OCI-LY1 (cell line): Measurements from ENCODE around the gene HS3ST4.

Experiments
- H2AFZ ChIP-seq: fragments of 200-600 bp; sonication (generic), shearing (Covaris generic); 2 replicates; pipeline ENCODE4 v1.6.0; 2014; ENCODE audit warnings: antibody characterized with exemption, mild to moderate bottlenecking, low read length
- H3F3A ChIP-seq: fragments of 200-600 bp; sonication (generic), shearing (Covaris generic); 2 replicates; pipeline ENCODE4 v1.6.0; 2014; ENCODE audit warnings: mild to moderate bottlenecking, antibody characterized with exemption, low read length, moderate library complexity; ENCODE audit not compliant: insufficient read depth
- H3K27ac ChIP-seq: fragments of 200-600 bp; sonication (generic); 2 replicates; pipeline ENCODE4 v1.5.1; 2014; ENCODE audit warnings: low read length, mixed run types, mild to moderate bottlenecking, low read depth; ENCODE audit not compliant: poor library complexity, severe bottlenecking
- H3K27me3 ChIP-seq: fragments of 200-600 bp; sonication (generic); 2 replicates; pipeline ENCODE4 v1.6.0; 2014; ENCODE audit warnings: antibody characterized with exemption, mild to moderate bottlenecking, low read length, moderate library complexity; ENCODE audit not compliant: insufficient read depth
- H3K36me3 ChIP-seq: fragments of 200-600 bp; sonication (generic); 2 replicates; pipeline ENCODE4 v1.6.1; 2014; ENCODE audit warnings: mild to moderate bottlenecking, antibody characterized with exemption, low read length, moderate library complexity, mixed read lengths; ENCODE audit not compliant: insufficient read depth
- H3K4me1 ChIP-seq: fragments of 200-600 bp; sonication (generic); 2 replicates; pipeline ENCODE4 v1.5.1; 2014; ENCODE audit warnings: mild to moderate bottlenecking, low read length, moderate library complexity; ENCODE audit not compliant: insufficient read depth, severe bottlenecking
- H3K4me2 ChIP-seq: fragments of 200-600 bp; sonication (generic), shearing (Covaris generic); 2 replicates; pipeline ENCODE4 v1.6.1; 2014; ENCODE audit warnings: low read length
- H3K4me3 ChIP-seq: fragments of 200-600 bp; sonication (generic); 2 replicates; pipeline ENCODE4 v1.5.1; 2014; ENCODE audit warnings: low read length, low read depth, mild to moderate bottlenecking, mixed read lengths; ENCODE audit not compliant: poor library complexity, severe bottlenecking
- H3K79me2 ChIP-seq: fragments of 200-600 bp; shearing (Covaris generic); 2 replicates; pipeline ENCODE4 v1.6.1; 2016; ENCODE audit warnings: mixed run types, low read length, mixed read lengths; ENCODE audit not compliant: insufficient read depth
- H3K9ac ChIP-seq: fragments of 200-600 bp; sonication (generic), shearing (Covaris generic); 2 replicates; pipeline ENCODE4 v1.6.1; 2014; ENCODE audit warnings: mild to moderate bottlenecking, low read length, mixed read lengths
- H3K9me2 ChIP-seq: fragments of 200-600 bp; sonication (generic), shearing (Covaris generic); 2 replicates; pipeline ENCODE4 v1.6.1; 2014; ENCODE audit warnings: low read depth, mild to moderate bottlenecking, low read length, mixed read lengths
- H3K9me3 ChIP-seq: fragments of 200-600 bp; shearing (Covaris generic); 2 replicates; pipeline ENCODE4 v1.6.1; 2014; ENCODE audit warnings: low read length, mixed read lengths
- H4K20me1 ChIP-seq: fragments of 200-600 bp; sonication (generic), shearing (Covaris generic); 2 replicates; pipeline ENCODE4 v1.6.0; 2016; ENCODE audit warnings: mild to moderate bottlenecking, low read length; ENCODE audit not compliant: insufficient read depth
- EZH2 ChIP-seq: fragments of 200-600 bp; sonication (generic), shearing (Covaris generic); IDR thresholded peaks from 2 replicates; pipeline ENCODE4 v1.8.0; 2017; ENCODE audit warnings: borderline replicate concordance, mixed run types, mild to moderate bottlenecking, antibody characterized with exemption, low read length, moderate library complexity, mixed read lengths
- TF ChIP-seq, protein P1 (sequence below): fragments of 200-600 bp; sonication (generic), shearing (Covaris generic); IDR thresholded peaks from 2 replicates; pipeline ENCODE4 v1.5.1; 2017; ENCODE audit warnings: mild to moderate bottlenecking, antibody characterized with exemption, low read length, moderate library complexity, mixed read lengths

Gene HS3ST4

DNA sequence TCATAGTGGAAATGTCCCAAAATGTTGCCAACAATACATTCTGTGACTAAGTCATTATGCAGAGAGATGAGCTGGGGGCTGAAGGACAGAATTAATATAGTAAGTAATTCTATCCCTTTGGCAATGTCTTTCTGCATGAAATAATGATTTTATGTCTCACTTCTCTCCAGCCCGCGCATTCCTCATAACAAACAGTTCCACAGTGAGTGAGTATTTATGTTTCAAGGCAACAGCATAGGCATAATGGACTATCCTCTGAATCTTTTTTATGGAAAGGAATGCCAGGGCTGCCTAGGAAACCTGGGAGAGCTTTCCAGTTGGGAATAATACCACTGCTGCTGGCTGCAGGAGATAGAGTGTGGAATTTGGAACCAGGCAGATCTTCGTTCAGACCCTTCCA lies 477.7 kb downstream of the HS3ST4 start:
- no peaks in the 10 kb centered on the region for H3K4me1 ChIP-seq
- no peaks in the 10 kb centered on the region for H4K20me1 ChIP-seq
- no peaks in the 10 kb centered on the region for H3K27me3 ChIP-seq
- no peaks in the 10 kb centered on the region for H3K36me3 ChIP-seq
- H3K4me2 ChIP-seq = no peak overlapping the region
- no peaks in the 10 kb centered on the region for H3K79me2 ChIP-seq
- no peaks in the 10 kb centered on the region for H3K9me3 ChIP-seq
- H3K9ac ChIP-seq = no peak overlapping the region
- no peak overlapping the region for H3K27ac ChIP-seq
- no peak overlapping the region for H2AFZ ChIP-seq
- no peak overlapping the region for H3K4me3 ChIP-seq
- H3F3A ChIP-seq = no peaks in the 10 kb centered on the region
- no peaks in the 10 kb centered on the region for H3K9me2 ChIP-seq
- no peak for TF ChIP-seq EZH2

DNA sequence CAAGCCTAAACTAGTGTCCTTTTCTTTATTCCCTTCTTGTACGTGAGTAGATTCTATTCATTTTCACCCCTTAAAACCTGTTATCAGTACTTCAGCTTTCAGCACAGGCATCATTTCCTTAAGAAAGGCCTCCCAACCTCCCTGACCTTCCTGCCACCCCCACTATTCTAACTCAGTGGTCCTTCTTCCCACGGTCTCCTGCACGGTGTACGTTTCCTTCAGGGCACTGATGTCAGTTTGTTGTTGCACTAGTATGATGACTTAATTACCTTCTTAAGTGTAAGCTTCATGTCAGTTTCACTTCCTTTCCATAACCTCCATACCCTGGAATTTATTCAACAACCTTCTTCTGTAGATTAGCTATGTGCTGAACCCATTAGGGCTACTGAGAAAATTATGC lies 484.2 kb downstream of the HS3ST4 start:
- H3K79me2 ChIP-seq = no peaks in the 10 kb centered on the region
- H3K4me1 ChIP-seq = no peaks in the 10 kb centered on the region
- H4K20me1 ChIP-seq = no peaks in the 10 kb centered on the region
- no peaks in the 10 kb centered on the region for H3K36me3 ChIP-seq
- no peaks in the 10 kb centered on the region for H3K9me2 ChIP-seq
- no peak overlapping the region for H3K4me3 ChIP-seq
- no peak overlapping the region for H3K9ac ChIP-seq
- H2AFZ ChIP-seq = no peak overlapping the region
- no peaks in the 10 kb centered on the region for H3K27me3 ChIP-seq
- no peaks in the 10 kb centered on the region for H3K9me3 ChIP-seq
- no peak overlapping the region for H3K27ac ChIP-seq
- H3K4me2 ChIP-seq = no peak overlapping the region
- no peak for TF ChIP-seq EZH2
- H3F3A ChIP-seq = no peaks in the 10 kb centered on the region

GRCh38 chr16:26177438-26177837 lies 485.7 kb downstream of the HS3ST4 start:
- Histone ChIP-seq H3K9me3 (no peaks in the 10 kb centered on the region), H4K20me1 (no peaks in the 10 kb centered on the region), H3K4me1 (no peaks in the 10 kb centered on the region), H3K4me2 (no peak overlapping the region), H3K27me3 (no peaks in the 10 kb centered on the region), H3K9me2 (no peaks in the 10 kb centered on the region), H3K4me3 (no peak overlapping the region), H3K27ac (no peak overlapping the region), H2AFZ (no peak overlapping the region), H3K36me3 (no peaks in the 10 kb centered on the region), H3F3A (no peaks in the 10 kb centered on the region), H3K9ac (no peak overlapping the region), H3K79me2 (no peaks in the 10 kb centered on the region)
- TF ChIP-seq, protein P1, sequence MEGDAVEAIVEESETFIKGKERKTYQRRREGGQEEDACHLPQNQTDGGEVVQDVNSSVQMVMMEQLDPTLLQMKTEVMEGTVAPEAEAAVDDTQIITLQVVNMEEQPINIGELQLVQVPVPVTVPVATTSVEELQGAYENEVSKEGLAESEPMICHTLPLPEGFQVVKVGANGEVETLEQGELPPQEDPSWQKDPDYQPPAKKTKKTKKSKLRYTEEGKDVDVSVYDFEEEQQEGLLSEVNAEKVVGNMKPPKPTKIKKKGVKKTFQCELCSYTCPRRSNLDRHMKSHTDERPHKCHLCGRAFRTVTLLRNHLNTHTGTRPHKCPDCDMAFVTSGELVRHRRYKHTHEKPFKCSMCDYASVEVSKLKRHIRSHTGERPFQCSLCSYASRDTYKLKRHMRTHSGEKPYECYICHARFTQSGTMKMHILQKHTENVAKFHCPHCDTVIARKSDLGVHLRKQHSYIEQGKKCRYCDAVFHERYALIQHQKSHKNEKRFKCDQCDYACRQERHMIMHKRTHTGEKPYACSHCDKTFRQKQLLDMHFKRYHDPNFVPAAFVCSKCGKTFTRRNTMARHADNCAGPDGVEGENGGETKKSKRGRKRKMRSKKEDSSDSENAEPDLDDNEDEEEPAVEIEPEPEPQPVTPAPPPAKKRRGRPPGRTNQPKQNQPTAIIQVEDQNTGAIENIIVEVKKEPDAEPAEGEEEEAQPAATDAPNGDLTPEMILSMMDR = no peak
- no peak for TF ChIP-seq EZH2

- Histone ChIP-seq H3K4me1 (no peaks in the 10 kb centered on the region), H3F3A (no peaks in the 10 kb centered on the region), H3K27ac (no peak overlapping the region), H3K4me3 (no peak overlapping the region), H3K79me2 (no peaks in the 10 kb centered on the region), H2AFZ (no peak overlapping the region), H3K27me3 (no peaks in the 10 kb centered on the region), H3K4me2 (no peak overlapping the region), H3K9me3 (no peaks in the 10 kb centered on the region), H3K9me2 (no peaks in the 10 kb centered on the region), H4K20me1 (no peaks in the 10 kb centered on the region), H3K36me3 (no peaks in the 10 kb centered on the region), H3K9ac (no peak overlapping the region)
- TF ChIP-seq EZH2 = no peak
- TF ChIP-seq, protein P1 = no peak
Observed at GRCh38 chr16:26178298-26178697, 486.5 kb downstream of the HS3ST4 start.
